PC-3 (cell line): ENCODE results near the gene STK24. TPM values are rescaled to one million over a fixed set of nuclear protein-coding genes. Genes with fewer than 3 reads are reported as not detected.

Source experiments
- ATAC-seq: fragments of 200-7000 bp; cut with Tn5 transposase; 2 replicates; pipeline ENCODE4 v1.9.1; 2020; ENCODE audit warnings: mild to moderate bottlenecking, moderate library complexity
- BruUV-seq: library from RNA; stranded (reverse); fragments of 400-500 nt; replicated peaks from 2 replicates; lab custom pipeline; 2021; lab: Mats Ljungman, UMichigan
- CTCF ChIA-PET: fragments of 300-600 bp; sonication (Branson Sonifier 250); formaldehyde crosslinking; loops from one replicate; lab custom pipeline; 2022; ENCODE audit warnings: antibody characterized with exemption; lab: Charles Lee
- POLR2A ChIA-PET: fragments of 300-600 bp; sonication (Branson Sonifier 250); formaldehyde crosslinking; loops from one replicate; lab custom pipeline; 2022; ENCODE audit warnings: antibody characterized with exemption; ENCODE audit not compliant: unreplicated experiment; lab: Charles Lee
- DNase-seq: peaks from one replicate; pipeline ENCODE4 v3.0.0-alpha.2; 2015
- H2AFZ ChIP-seq: fragments of 300-600 bp; sonication (generic); 2 replicates; pipeline ENCODE4 v1.6.0; 2016; ENCODE audit warnings: antibody characterized with exemption, low read length
- H3F3A ChIP-seq: fragments of 300-600 bp; sonication (generic); one replicate; pipeline ENCODE4 v1.6.0; 2017; ENCODE audit warnings: antibody characterized with exemption, low read length, control low read depth, mild to moderate bottlenecking; ENCODE audit not compliant: unreplicated experiment
- H3K27ac ChIP-seq: fragments of 300-600 bp; sonication (generic); 2 replicates; pipeline ENCODE4 v1.5.1; 2016; ENCODE audit warnings: mild to moderate bottlenecking, low read length
- H3K27me3 ChIP-seq: fragments of 300-600 bp; sonication (generic); 2 replicates; pipeline ENCODE4 v1.6.1; 2016; ENCODE audit warnings: low read length, mixed read lengths
- H3K36me3 ChIP-seq: fragments of 300-600 bp; sonication (generic); 2 replicates; pipeline ENCODE4 v1.6.1; 2016; ENCODE audit warnings: low read depth, mixed run types, low read length, mixed read lengths
- H3K4me1 ChIP-seq: fragments of 300-600 bp; sonication (generic); 2 replicates; pipeline ENCODE4 v1.5.1; 2016; ENCODE audit warnings: low read length; ENCODE audit not compliant: insufficient read depth
- H3K4me2 ChIP-seq: fragments of 300-600 bp; sonication (generic); 2 replicates; pipeline ENCODE4 v1.6.0; 2016; ENCODE audit warnings: low read length
- H3K4me3 ChIP-seq: fragments of 300-600 bp; sonication (generic); 2 replicates; pipeline ENCODE4 v1.5.1; 2016; ENCODE audit warnings: mild to moderate bottlenecking, low read length, mixed read lengths
- H3K79me2 ChIP-seq: fragments of 300-600 bp; sonication (generic); 2 replicates; pipeline ENCODE4 v1.6.1; 2017; ENCODE audit warnings: low read length, mixed read lengths
- H3K9ac ChIP-seq: fragments of 300-600 bp; sonication (generic); 2 replicates; pipeline ENCODE4 v1.6.0; 2016; ENCODE audit warnings: mild to moderate bottlenecking, low read length
- H3K9me2 ChIP-seq: fragments of 300-600 bp; sonication (generic); replicated peaks from 2 replicates; pipeline ENCODE4 v1.6.1; 2016; ENCODE audit warnings: mixed run types, low read length, mixed read lengths
- H3K9me3 ChIP-seq: fragments of 300-600 bp; sonication (generic); 2 replicates; pipeline ENCODE4 v1.6.1; 2016; ENCODE audit warnings: low read length, mixed read lengths
- H4K20me1 ChIP-seq: fragments of 300-600 bp; sonication (generic); 2 replicates; pipeline ENCODE4 v1.6.1; 2016; ENCODE audit warnings: low read length, mixed read lengths
- CTCF ChIP-seq: fragments of 300-600 bp; sonication (generic); conservative IDR thresholded peaks from 2 replicates; pipeline ENCODE4 v1.5.1; 2017; ENCODE audit warnings: antibody characterized with exemption, low read depth, mild to moderate bottlenecking, low read length
- EZH2 ChIP-seq: fragments of 300-600 bp; sonication (generic); IDR thresholded peaks from one replicate; pipeline ENCODE4 v1.6.1; 2017; ENCODE audit warnings: antibody characterized with exemption, mild to moderate bottlenecking, low read length; ENCODE audit not compliant: unreplicated experiment
- EZH2phosphoT487 ChIP-seq: fragments of 300-600 bp; sonication (generic); IDR thresholded peaks from 2 replicates; pipeline ENCODE4 v1.6.1; 2018; ENCODE audit warnings: mild to moderate bottlenecking, antibody characterized with exemption, low read length, borderline replicate concordance
- intact Hi-C: fragments of 100-400 bp; cut with micrococcal nuclease; formaldehyde crosslinking; loops from 2 replicates; pipeline ENCODE4 v1.9.0; 2023
- total RNA-seq: library from RNA; depleted of rRNA; stranded (reverse); fragments of >200 nt; gene quantifications from 2 replicates; pipeline ENCODE4 v1.2.3, GENCODE V29; 2014

STK24 gene
- total RNA-seq, 1 experiment from 2014 or later: 52.4 TPM

- Histone ChIP-seq H3K36me3 (no peaks in the 10 kb centered on the region), H3K9ac (no peak overlapping the region), H3K4me3 (no peak overlapping the region), H3K9me2 (no peaks in the 10 kb centered on the region), H3K4me1 (peaks cover 7% of the 10 kb centered on the region), H4K20me1 (no peaks in the 10 kb centered on the region), H3K27ac (no peak overlapping the region), H3K27me3 (no peaks in the 10 kb centered on the region), H2AFZ (no peak overlapping the region), H3K4me2 (no peak overlapping the region), H3F3A (no peaks in the 10 kb centered on the region), H3K79me2 (no peaks in the 10 kb centered on the region), H3K9me3 (no peaks in the 10 kb centered on the region)
- TF ChIP-seq CTCF: no peak
- TF ChIP-seq EZH2phosphoT487: no peak
- TF ChIP-seq EZH2: no peak
- CTCF ChIA-PET: no interaction called here
- intact Hi-C loops: no loop called here
- BruUV-seq: no TSS peak
- DNase-seq (no peak), ATAC-seq (no peak)
- POLR2A ChIA-PET: no interaction called here
Observed at GRCh38 chr13:98411013-98411412, 165.9 kb downstream of the STK24 start.

- POLR2A ChIA-PET: no interaction called here
- Histone ChIP-seq H3K36me3 (no peaks in the 10 kb centered on the region), H3K9me3 (no peaks in the 10 kb centered on the region), H3K4me1 (peaks cover 3% of the 10 kb centered on the region), H3K27ac (no peak overlapping the region), H3F3A (no peaks in the 10 kb centered on the region), H3K9me2 (no peaks in the 10 kb centered on the region), H3K4me3 (no peak overlapping the region), H3K4me2 (no peak overlapping the region), H4K20me1 (no peaks in the 10 kb centered on the region), H2AFZ (no peak overlapping the region), H3K27me3 (no peaks in the 10 kb centered on the region), H3K79me2 (no peaks in the 10 kb centered on the region), H3K9ac (no peak overlapping the region)
- BruUV-seq: no TSS peak
- intact Hi-C loops: no loop called here
- CTCF ChIA-PET: no interaction called here
- TF ChIP-seq EZH2 (no peak), CTCF (no peak), EZH2phosphoT487 (no peak)
- DNase-seq: no peak
- ATAC-seq: no peak
Observed at GRCh38 chr13:98410612-98411011, 166.3 kb downstream of the STK24 start.

- DNase-seq (no peak), ATAC-seq (no peak)
- H3F3A ChIP-seq: no peaks in the 10 kb centered on the region
- H4K20me1 ChIP-seq: no peaks in the 10 kb centered on the region
- H3K4me3 ChIP-seq: no peak overlapping the region
- ChIA-PET POLR2A (no interaction called here), CTCF (no interaction called here)
- H3K9ac ChIP-seq: no peak overlapping the region
- intact Hi-C loops: no loop called here
- no peaks in the 10 kb centered on the region for H3K36me3 ChIP-seq
- H3K9me2 ChIP-seq: no peaks in the 10 kb centered on the region
- no peaks in the 10 kb centered on the region for H3K27me3 ChIP-seq
- H3K9me3 ChIP-seq: no peaks in the 10 kb centered on the region
- H3K4me2 ChIP-seq: no peak overlapping the region
- BruUV-seq: no TSS peak
- no peaks in the 10 kb centered on the region for H3K4me1 ChIP-seq
- H3K79me2 ChIP-seq: no peaks in the 10 kb centered on the region
- no peak overlapping the region for H3K27ac ChIP-seq
- H2AFZ ChIP-seq: no peak overlapping the region
- TF ChIP-seq EZH2phosphoT487: no peak
- TF ChIP-seq EZH2: no peak
- no peak for TF ChIP-seq CTCF
Observed at GRCh38 chr13:98409281-98409680, 167.6 kb downstream of the STK24 start.
